Right lobe of liver (tissue), 6 donors: ENCODE measurements around the gene ADORA1. TPM values are rescaled to one million over a fixed set of nuclear protein-coding genes. Genes with fewer than 3 reads are reported as not detected.

Experiments used
- ATAC-seq, 4 donors: fragments of 200-7000 bp; cut with Tn5 transposase; one replicate each; pipeline ENCODE4 v1.9.1; 2020; ENCODE audit warnings: mild to moderate bottlenecking in 4 of 4, moderate library complexity in 4 of 4
- DNase-seq, 3 donors: peaks; one replicate each; pipeline ENCODE4 v3.0.0-alpha.2; 2020
- H3K27ac ChIP-seq, 3 donors: fragments of 200-600 bp; one replicate each; pipeline ENCODE4 v1.8.0; 2022
- H3K27me3 ChIP-seq, 2 donors: fragments of 200-600 bp; one replicate each; pipeline ENCODE4 v1.8.0; 2022
- H3K36me3 ChIP-seq, 4 donors: fragments of 200-600 bp; sonication (generic) in 1 of 4; one replicate each; pipeline versions ENCODE4 v1.5.1 to v1.8.0; 2017 to 2022; ENCODE audit warnings: control low read depth in 1 of 4
- H3K4me1 ChIP-seq, 4 donors: fragments of 200-600 bp; sonication (generic) in 1 of 4; one replicate each; pipeline versions ENCODE4 v1.5.1 to v1.8.0; 2017 to 2022; ENCODE audit warnings: control low read depth in 1 of 4
- H3K4me3 ChIP-seq, 3 donors: fragments of 200-600 bp; one replicate each; pipeline ENCODE4 v1.8.0; 2022
- H3K9me3 ChIP-seq, 4 donors: fragments of 200-600 bp; sonication (generic) in 1 of 4; one replicate each; pipeline versions ENCODE4 v1.5.1 to v1.8.0; 2017 to 2022; ENCODE audit warnings: control low read depth in 1 of 4
- CTCF ChIP-seq, 4 donors: fragments of 200-600 bp in 3 of 4; fragments of 450-650 bp in 1 of 4; IDR thresholded peaks; one replicate each; pipeline versions ENCODE4 v1.5.1 to v1.8.0; 2016 to 2022; ENCODE audit warnings: antibody characterized with exemption in 4 of 4, mild to moderate bottlenecking in 2 of 4
- POLR2A ChIP-seq: fragments of 450-650 bp; IDR thresholded peaks from one replicate; pipeline ENCODE4 v1.6.1; 2017; ENCODE audit warnings: antibody characterized with exemption, mild to moderate bottlenecking
- WGBS: methylation state at CpG from one replicate; pipeline ENCODE4 v1.1.6; 2018; ENCODE audit warnings: low coverage, low lambda C conversion rate; ENCODE audit not compliant: insufficient coverage; ENCODE audit errors: missing lambda C conversion rate; 5-methylcytosine and 5-hydroxymethylcytosine counted together
- intact Hi-C, 2 donors: fragments of 100-400 bp; cut with DNase I; formaldehyde crosslinking; loops; one replicate each; pipeline versions ENCODE4 v1.11.2 to v1.14.1; 2022
- total RNA-seq, 6 experiments: library from RNA; depleted of rRNA in 2 of 6; stranded (reverse); fragments of >200 nt in 2 of 6; fragmentation: NEBNext Ultra II Directional in 3 of 6; extraction: Animal tissue kit (Norgen Biotek cat#: 25700) in 3 of 6; gene quantifications; one replicate each; pipeline versions ENCODE4 v1.1.0 to v1.2.4, GENCODE V29; 2016 to 2023
- donor health status: DM: no; HTN: yes; CAD: no.
- donor health status: DM: no; HTN: no; CAD: no.
- donor health status: DM: no; HTN: no; CAD: no.
- donor health status: DM: no; HTN: yes; CAD: no.
- donor health status: DM: no; HTN: yes; CAD: no.

Gene ADORA1
- total RNA-seq, 6 experiments from 2014 or later, result 0.31 to 0.78 (median 0.39) TPM; not detected in 1

GRCh38 chr1:203168991-203169390 lies 41.5 kb downstream of the ADORA1 start:
- 86% methylated on average over 5 of the region's 9 CpGs for WGBS
- intact Hi-C loops, result loop anchor here in 1 of 2 donors (5.0 kb wide), 1 partner anchor 48 kb away; no protein-coding TSS in a partner anchor

GRCh38 chr1:203169770-203170520 lies 42.4 kb downstream of the ADORA1 start:
- Histone ChIP-seq H3K27me3 (no peaks in the 10 kb centered on the region), H3K9me3 (no peaks in the 10 kb centered on the region), H3K27ac (no peak overlapping the region), H3K36me3 (no peaks in the 10 kb centered on the region), H3K4me3 (no peak overlapping the region), H3K4me1 (no peaks in the 10 kb centered on the region)
- intact Hi-C loops, result loop anchor here in 1 of 2 donors (5.0 kb wide), 1 partner anchor 47 kb away; no protein-coding TSS in a partner anchor
- DNase-seq (no peak), ATAC-seq (no peak)
- TF ChIP-seq POLR2A (no peak), CTCF (IDR thresholded peaks at IDR 0.05) (no peak)
- 64% methylated on average over 6 of the region's 21 CpGs for WGBS

More at GRCh38 chr1:203168991-203169390, 41.5 kb downstream of the ADORA1 start:
- Histone ChIP-seq H3K27ac (no peak overlapping the region), H3K27me3 (no peaks in the 10 kb centered on the region), H3K4me3 (no peak overlapping the region), H3K9me3 (no peaks in the 10 kb centered on the region), H3K36me3 (no peaks in the 10 kb centered on the region), H3K4me1 (no peaks in the 10 kb centered on the region)
- DNase-seq, result no peak
- TF ChIP-seq POLR2A (no peak), CTCF (IDR thresholded peaks at IDR 0.05) (no peak)
- no peak for ATAC-seq

- ATAC-seq, result no peak
- no peaks in the 10 kb centered on the region for H3K9me3 ChIP-seq
- TF ChIP-seq POLR2A (no peak), CTCF (IDR thresholded peaks at IDR 0.05) (no peak)
- H3K27me3 ChIP-seq, result no peaks in the 10 kb centered on the region
- intact Hi-C loops, result no loop called here
- no peak overlapping the region for H3K4me3 ChIP-seq
- no peaks in the 10 kb centered on the region for H3K36me3 ChIP-seq
- H3K4me1 ChIP-seq, result no peaks in the 10 kb centered on the region
- WGBS, result 68% methylated on average over 5 of the region's 8 CpGs
- no peak for DNase-seq
- no peak overlapping the region for H3K27ac ChIP-seq
Observed at GRCh38 chr1:203170625-203171330, 43.3 kb downstream of the ADORA1 start.

GRCh38 chr1:203171341-203172183 lies 44.0 kb downstream of the ADORA1 start:
- intact Hi-C loops, result no loop called here
- Histone ChIP-seq H3K27ac (no peak overlapping the region), H3K4me1 (no peaks in the 10 kb centered on the region), H3K4me3 (no peak overlapping the region), H3K9me3 (no peaks in the 10 kb centered on the region), H3K36me3 (no peaks in the 10 kb centered on the region), H3K27me3 (no peaks in the 10 kb centered on the region)
- DNase-seq, result no peak
- WGBS, result 94% methylated on average over 3 of the region's 22 CpGs
- TF ChIP-seq CTCF (IDR thresholded peaks at IDR 0.05), result no peak
- TF ChIP-seq POLR2A, result no peak
- ATAC-seq, result no peak
